GM12874 (cell line): Measurements from ENCODE around the gene TMCO2.

Experiments
- CTCF ChIP-seq: IDR thresholded peaks from 2 replicates; pipeline ENCODE4 v1.5.1; 2011; ENCODE audit warnings: low read depth, mild to moderate bottlenecking, control low read depth, low read length, moderate library complexity; ENCODE audit not compliant: insufficient read depth

Gene TMCO2

GRCh38 chr1:40270152-40270834, 22.6 kb downstream of the TMCO2 start:
- TF ChIP-seq CTCF: no peak

GRCh38 chr1:40272653-40273213, 25.0 kb downstream of the TMCO2 start:
- TF ChIP-seq CTCF: no peak

- TF ChIP-seq CTCF: no peak
Observed at GRCh38 chr1:40273547-40274166, 25.9 kb downstream of the TMCO2 start.

GRCh38 chr1:40274331-40274730, 26.6 kb downstream of the TMCO2 start:
- TF ChIP-seq CTCF: no peak

GRCh38 chr1:40276122-40276521, 28.4 kb downstream of the TMCO2 start:
- no peak for TF ChIP-seq CTCF

GRCh38 chr1:40281853-40282252, 34.1 kb downstream of the TMCO2 start:
- no peak for TF ChIP-seq CTCF

GRCh38 chr1:40291293-40291692, 43.6 kb downstream of the TMCO2 start:
- no peak for TF ChIP-seq CTCF
